Liver (tissue), 9 donors: ENCODE measurements around the gene TULP3. TPM values are rescaled to one million over a fixed set of nuclear protein-coding genes. Genes with fewer than 3 reads are reported as not detected.

ENCODE experiments used
- DNase-seq: peaks from one replicate; pipeline ENCODE4 v3.0.0-alpha.2; 2017; ENCODE audit warnings: low spot score
- H3K27ac ChIP-seq, 2 donors: one replicate each; pipeline ENCODE4 v1.7.0; 2013; ENCODE audit warnings: inconsistent platforms in 2 of 2, low read length in 2 of 2, control low read depth in 1 of 2, low read depth in 1 of 2, mild to moderate bottlenecking in 1 of 2
- H3K27me3 ChIP-seq, 4 donors: one replicate each; pipeline versions ENCODE4 v1.6.1 to v1.7.0; 2013; ENCODE audit warnings: low read length in 3 of 4, inconsistent platforms in 1 of 4, mild to moderate bottlenecking in 1 of 4, moderate library complexity in 1 of 4; ENCODE audit not compliant: control insufficient read depth in 4 of 4, insufficient read depth in 4 of 4
- H3K36me3 ChIP-seq, 4 donors: one replicate each; pipeline versions ENCODE4 v1.6.1 to v1.7.0; 2013; ENCODE audit warnings: low read length in 3 of 4, mild to moderate bottlenecking in 3 of 4, low read depth in 1 of 4, moderate library complexity in 1 of 4; ENCODE audit not compliant: control insufficient read depth in 4 of 4, insufficient read depth in 3 of 4
- H3K4me1 ChIP-seq, 4 donors: one replicate each; pipeline versions ENCODE4 v1.6.1 to v1.7.0; 2013; ENCODE audit warnings: low read length in 3 of 4, mild to moderate bottlenecking in 3 of 4, moderate library complexity in 1 of 4; ENCODE audit not compliant: control insufficient read depth in 4 of 4, insufficient read depth in 4 of 4
- H3K4me3 ChIP-seq, 3 donors: one replicate each; pipeline versions ENCODE4 v1.6.1 to v1.7.0; 2013; ENCODE audit warnings: low read length in 3 of 3, control low read depth in 1 of 3, low read depth in 1 of 3, mild to moderate bottlenecking in 1 of 3
- H3K9ac ChIP-seq, 2 donors: one replicate each; pipeline ENCODE4 v1.7.0; 2013; ENCODE audit warnings: low read length in 2 of 2, mild to moderate bottlenecking in 2 of 2, moderate library complexity in 2 of 2, control low read depth in 1 of 2, low read depth in 1 of 2
- H3K9me3 ChIP-seq, 4 donors: one replicate each; pipeline versions ENCODE4 v1.6.1 to v1.7.0; 2013; ENCODE audit warnings: low read length in 3 of 4; ENCODE audit not compliant: control insufficient read depth in 4 of 4
- ATF3 ChIP-seq: IDR thresholded peaks from 2 replicates; pipeline ENCODE4 v1.6.1; 2016; ENCODE audit warnings: antibody characterized with exemption
- EGR1 ChIP-seq, 2 donors: IDR thresholded peaks; 2 replicates each; pipeline ENCODE4 v1.6.1; 2016 to 2018; ENCODE audit warnings: antibody characterized with exemption in 2 of 2, low read depth in 2 of 2
- FOXA1 ChIP-seq: IDR thresholded peaks from 2 replicates; pipeline ENCODE4 v1.6.1; 2016; ENCODE audit warnings: antibody characterized with exemption
- FOXA2 ChIP-seq: IDR thresholded peaks from 2 replicates; pipeline ENCODE4 v1.6.1; 2016; ENCODE audit warnings: antibody characterized with exemption
- GABPA ChIP-seq, 2 donors: IDR thresholded peaks in 1 of 2; conservative IDR thresholded peaks in 1 of 2; 2 replicates each; pipeline ENCODE4 v1.6.1; 2016; ENCODE audit warnings: antibody characterized with exemption in 2 of 2, mild to moderate bottlenecking in 1 of 2, moderate library complexity in 1 of 2
- HNF4A ChIP-seq, 2 donors: conservative IDR thresholded peaks; 2 replicates each; pipeline ENCODE4 v1.6.1; 2016; ENCODE audit warnings: antibody characterized with exemption in 2 of 2, mild to moderate bottlenecking in 2 of 2
- HNF4G ChIP-seq: IDR thresholded peaks from 2 replicates; pipeline ENCODE4 v1.6.1; 2016; ENCODE audit warnings: antibody characterized with exemption
- JUND ChIP-seq, 2 donors: IDR thresholded peaks; 2 replicates each; pipeline ENCODE4 v1.6.1; 2016; ENCODE audit warnings: antibody characterized with exemption in 2 of 2
- MAX ChIP-seq: IDR thresholded peaks from 2 replicates; pipeline ENCODE4 v1.6.1; 2016; ENCODE audit warnings: antibody characterized with exemption
- TAF1 ChIP-seq: conservative IDR thresholded peaks from 2 replicates; pipeline ENCODE4 v1.6.1; 2016; ENCODE audit warnings: antibody characterized with exemption, mild to moderate bottlenecking
- YY1 ChIP-seq: IDR thresholded peaks from 2 replicates; pipeline ENCODE4 v1.6.1; 2016; ENCODE audit warnings: antibody characterized with exemption, mild to moderate bottlenecking
- ZBTB33 ChIP-seq: IDR thresholded peaks from 2 replicates; pipeline ENCODE4 v1.6.1; 2016; ENCODE audit warnings: antibody characterized with exemption
- WGBS: extraction: QIAGEN DNeasy Blood & Tissue Kit; methylation state at CpG from one replicate; pipeline ENCODE4 v1.1.7; 2013; 5-methylcytosine and 5-hydroxymethylcytosine counted together
- polyA plus RNA-seq, 2 donors: library from polyadenylated mRNA; stranded (reverse) in 1 of 2; unstranded in 1 of 2; fragments of 200-250 nt in 1 of 2; fragments of >200 nt in 1 of 2; fragmentation: Nextera tagmentation in 1 of 2; extraction: Ambion mirVana in 1 of 2; gene quantifications; one replicate each; pipeline versions ENCODE4 v1.2.1 to v1.2.3, GENCODE V29; 2013 to 2015
- total RNA-seq, 2 donors: library from RNA; depleted of rRNA; stranded (reverse); fragments of >200 nt; gene quantifications; one replicate each; pipeline ENCODE4 v1.2.3, GENCODE V29; 2014
- donor health status: healthy.
- donor health status: healthy.
- donor health status: healthy.
- donor health status: healthy.
- donor health status: healthy.

TULP3 gene
- total and polyA plus RNA-seq, 4 donors, result 3.2 to 4.8 (median 3.7) TPM

- Histone ChIP-seq H3K9ac (no peak overlapping the region), H3K4me1 (peaks cover 3 to 18% (median 12%) of the 10 kb centered on the region in 4 donors), H3K9me3 (no peaks in the 10 kb centered on the region), H3K36me3 (no peaks in the 10 kb centered on the region), H3K27me3 (no peaks in the 10 kb centered on the region), H3K27ac (no peak overlapping the region), H3K4me3 (no peak overlapping the region)
- 98% methylated on average over 3 of the region's 3 CpGs for WGBS
- TF ChIP-seq ATF3 (no peak), ZBTB33 (no peak), YY1 (no peak), HNF4G (no peak), FOXA1 (no peak), EGR1 (IDR thresholded peaks at IDR 0.05; ENCODE audit: low read depth in 2 of 2) (no peak), GABPA (IDR thresholded peaks at IDR 0.05 in 1 of 2, conservative IDR thresholded peaks at IDR 0.05 in 1 of 2) (no peak), JUND (IDR thresholded peaks at IDR 0.05) (no peak)
- DNase-seq, result no peak
These were observed 10.8 kb upstream of the TULP3 start for GRCh38 chr12:2879853-2880252.

GRCh38 chr12:2884810-2885209 is 5.9 kb upstream of the TULP3 start:
- Histone ChIP-seq H3K27ac (no peak overlapping the region), H3K4me1 (peaks cover 0 to 7% (median 0%) of the 10 kb centered on the region in 4 donors), H3K9me3 (no peaks in the 10 kb centered on the region), H3K27me3 (no peaks in the 10 kb centered on the region), H3K9ac (no peak overlapping the region), H3K36me3 (no peaks in the 10 kb centered on the region), H3K4me3 (no peak overlapping the region)
- no peak for DNase-seq
- 33% methylated on average over 2 of the region's 2 CpGs for WGBS
- TF ChIP-seq YY1 (no peak), GABPA (IDR thresholded peaks at IDR 0.05 in 1 of 2, conservative IDR thresholded peaks at IDR 0.05 in 1 of 2) (no peak), HNF4A (conservative IDR thresholded peaks at IDR 0.05) (peak in 1 of 2 donors; percentile 7), FOXA2 (no peak), MAX (no peak), TAF1 (no peak), FOXA1 (no peak), JUND (IDR thresholded peaks at IDR 0.05) (no peak)

GRCh38 chr12:2886768-2887450 is 3.8 kb upstream of the TULP3 start:
- WGBS, result 76% methylated on average over 10 of the region's 10 CpGs
- no peak overlapping the region for H3K27ac ChIP-seq
- DNase-seq, result no peak

More at GRCh38 chr12:2886768-2887450, 3.8 kb upstream of the TULP3 start:
- Histone ChIP-seq H3K4me1 (peaks cover 0 to 12% (median 4%) of the 10 kb centered on the region in 4 donors), H3K27me3 (no peaks in the 10 kb centered on the region), H3K9me3 (no peaks in the 10 kb centered on the region), H3K4me3 (no peak overlapping the region), H3K9ac (no peak overlapping the region), H3K36me3 (no peaks in the 10 kb centered on the region)
- no peak for TF ChIP-seq EGR1 (IDR thresholded peaks at IDR 0.05; ENCODE audit: low read depth in 2 of 2)
- peak in 1 of 2 donors; percentile 22 for TF ChIP-seq HNF4A (conservative IDR thresholded peaks at IDR 0.05)
